Keratinocyte (primary cell): Measurements from ENCODE around the gene MAP1S. TPM values are rescaled to one million over a fixed set of nuclear protein-coding genes. Genes with fewer than 3 reads are reported as not detected.

Experiments
- DNase-seq: peaks from one replicate; pipeline ENCODE4 v3.0.0-alpha.2; 2011; ENCODE audit warnings: low read depth, missing footprints, low spot score
- FAIRE-seq: peaks from 2 replicates; lab custom pipeline; 2011; peaks lifted over from hg19 to GRCh38; lab: Jason Lieb, UNC
- H2AFZ ChIP-seq: 2 replicates; pipeline ENCODE4 v1.6.0; 2012; ENCODE audit warnings: low read length, control low read depth, inconsistent platforms; ENCODE audit not compliant: control insufficient read depth
- H3K27ac ChIP-seq: 2 replicates; pipeline ENCODE4 v1.5.1; 2011; ENCODE audit warnings: low read length; ENCODE audit not compliant: control insufficient read depth, insufficient read depth
- H3K27me3 ChIP-seq: 3 replicates; pipeline ENCODE4 v1.6.0; 2011; ENCODE audit warnings: low read length; ENCODE audit not compliant: control insufficient read depth, insufficient read depth; ENCODE audit errors: extremely low read depth
- H3K36me3 ChIP-seq, 2 experiments: 2 replicates in 1 of 2; 3 replicates in 1 of 2; pipeline ENCODE4 v1.5.1; 2011; ENCODE audit warnings: low read length in 2 of 2, mild to moderate bottlenecking in 1 of 2; ENCODE audit not compliant: control insufficient read depth in 2 of 2, insufficient read depth in 2 of 2; ENCODE audit errors: extremely low read depth in 1 of 2
- H3K4me1 ChIP-seq: 3 replicates; pipeline ENCODE4 v1.5.1; 2011; ENCODE audit warnings: low read length; ENCODE audit not compliant: control insufficient read depth, insufficient read depth; ENCODE audit errors: extremely low read depth
- H3K4me2 ChIP-seq: 3 replicates; pipeline ENCODE4 v1.6.0; 2011; ENCODE audit warnings: low read depth, low read length; ENCODE audit not compliant: control insufficient read depth, insufficient read depth; ENCODE audit errors: extremely low read depth
- H3K4me3 ChIP-seq, 3 experiments: fragments of 200-600 bp in 1 of 3; sonication (generic) in 1 of 3; 2 replicates in 2 of 3; 3 replicates in 1 of 3; pipeline ENCODE4 v1.5.1; 2011 to 2016; ENCODE audit warnings: low read length in 3 of 3, mild to moderate bottlenecking in 3 of 3, control low read depth in 2 of 3, inconsistent platforms in 1 of 3, low read depth in 1 of 3, mixed read lengths in 1 of 3, mixed run types in 1 of 3, moderate library complexity in 1 of 3; ENCODE audit not compliant: control insufficient read depth in 2 of 3, insufficient read depth in 2 of 3; ENCODE audit errors: extremely low read depth in 1 of 3
- H3K79me2 ChIP-seq: 2 replicates; pipeline ENCODE4 v1.6.0; 2012; ENCODE audit warnings: low read length; ENCODE audit not compliant: control insufficient read depth, insufficient read depth
- H3K9ac ChIP-seq: 3 replicates; pipeline ENCODE4 v1.6.0; 2011; ENCODE audit warnings: low read length; ENCODE audit not compliant: control insufficient read depth, insufficient read depth; ENCODE audit errors: extremely low read depth
- H3K9me1 ChIP-seq: 3 replicates; pipeline ENCODE4 v1.6.0; 2011; ENCODE audit warnings: low read length; ENCODE audit not compliant: control insufficient read depth, insufficient read depth; ENCODE audit errors: extremely low read depth
- H3K9me3 ChIP-seq: 2 replicates; pipeline ENCODE4 v1.5.1; 2012; ENCODE audit warnings: low read depth, low read length; ENCODE audit not compliant: control insufficient read depth
- H4K20me1 ChIP-seq: 3 replicates; pipeline ENCODE4 v1.6.0; 2011; ENCODE audit warnings: low read length; ENCODE audit not compliant: control insufficient read depth, insufficient read depth; ENCODE audit errors: extremely low read depth
- EZH2 ChIP-seq: IDR thresholded peaks from one replicate; pipeline ENCODE4 v1.6.1; 2012; ENCODE audit warnings: inconsistent platforms, mild to moderate bottlenecking, low read length, moderate library complexity
- dilution Hi-C: fragments of 300-500 bp; cut with MboI; formaldehyde crosslinking; loops from one replicate; pipeline ENCODE4 v1.7.0; 2020; ENCODE audit warnings: low sequenced_read_pairs; ENCODE audit not compliant: extremely low pct_ligation_motif_present
- polyA plus RNA-seq, 5 experiments: library from polyadenylated mRNA; depleted of rRNA in 3 of 5; stranded (reverse) in 3 of 5; stranded (forward) in 1 of 5; unstranded in 1 of 5; fragments of >200 nt; gene quantifications; 1 replicate in 1 of 5; 2 replicates in 3 of 5; 3 replicates in 1 of 5; pipeline versions ENCODE4 v1.2.1 to v1.2.3, GENCODE V29; 2011 to 2012; ENCODE audit warnings: missing spikeins in 2 of 5, low read depth in 1 of 5, low replicate concordance in 1 of 5
- TF ChIP-seq, protein P1 (sequence below), 3 experiments: IDR thresholded peaks in 1 of 3; conservative IDR thresholded peaks in 1 of 3; optimal IDR thresholded peaks in 1 of 3; 2 replicates in 2 of 3; 3 replicates in 1 of 3; pipeline versions ENCODE3 to v1.5.1; 2011; ENCODE audit warnings: low read length in 3 of 3, mild to moderate bottlenecking in 3 of 3, moderate library complexity in 2 of 3, control low read depth in 1 of 3, inconsistent platforms in 1 of 3; ENCODE audit not compliant: insufficient read depth in 2 of 3; ENCODE audit errors: extremely low read depth in 1 of 3

The MAP1S gene
- polyA plus RNA-seq, 1 donor (not counting 4 experiments of a cell fraction or from before 2014, with no cell fraction given), result 3.7 TPM

DNA sequence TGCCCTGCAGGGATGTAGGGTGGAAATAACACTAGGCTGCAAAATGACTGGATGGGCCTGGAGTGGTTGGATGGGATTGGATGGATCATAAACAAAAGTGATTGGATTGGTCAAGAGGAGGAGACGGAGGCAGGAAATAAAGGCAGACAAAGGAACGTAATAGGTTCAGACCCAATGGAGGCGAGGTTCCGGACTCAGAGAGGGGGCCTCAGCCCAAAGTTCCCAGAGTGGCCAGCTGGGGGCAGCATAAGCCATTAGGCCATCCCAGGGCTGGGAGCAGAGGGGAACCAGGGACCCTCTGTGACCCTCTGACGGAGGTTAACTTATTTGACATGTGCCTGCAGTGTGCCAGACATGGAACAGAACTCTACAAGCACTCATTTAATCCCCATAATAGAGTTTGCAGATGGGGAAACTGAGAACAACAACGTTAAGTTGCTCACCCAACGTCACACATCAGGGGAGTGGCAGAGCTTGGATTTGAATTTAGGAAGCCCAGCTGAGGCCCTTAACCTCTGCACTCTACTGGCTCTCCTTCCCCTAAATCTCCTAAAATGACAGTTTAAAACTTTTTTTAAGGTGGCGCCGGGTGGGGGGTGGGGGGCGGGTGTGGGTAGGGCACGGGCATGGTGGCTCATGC lies 15.3 kb upstream of the MAP1S start:
- H3K9me3 ChIP-seq, result no peaks in the 10 kb centered on the region
- H3K4me2 ChIP-seq, result no peak overlapping the region
- no peak overlapping the region for H3K4me3 ChIP-seq
- no peak overlapping the region for H3K27ac ChIP-seq
- H3K36me3 ChIP-seq, result no peaks in the 10 kb centered on the region
- FAIRE-seq (no peak), DNase-seq (no peak)
- H2AFZ ChIP-seq, result no peak overlapping the region
- dilution Hi-C loops, result no loop called here
- no peaks in the 10 kb centered on the region for H3K79me2 ChIP-seq
- H3K9me1 ChIP-seq, result no peaks in the 10 kb centered on the region
- no peak overlapping the region for H3K9ac ChIP-seq
- no peaks in the 10 kb centered on the region for H3K4me1 ChIP-seq
- no peak for TF ChIP-seq EZH2
- TF ChIP-seq, protein P1, sequence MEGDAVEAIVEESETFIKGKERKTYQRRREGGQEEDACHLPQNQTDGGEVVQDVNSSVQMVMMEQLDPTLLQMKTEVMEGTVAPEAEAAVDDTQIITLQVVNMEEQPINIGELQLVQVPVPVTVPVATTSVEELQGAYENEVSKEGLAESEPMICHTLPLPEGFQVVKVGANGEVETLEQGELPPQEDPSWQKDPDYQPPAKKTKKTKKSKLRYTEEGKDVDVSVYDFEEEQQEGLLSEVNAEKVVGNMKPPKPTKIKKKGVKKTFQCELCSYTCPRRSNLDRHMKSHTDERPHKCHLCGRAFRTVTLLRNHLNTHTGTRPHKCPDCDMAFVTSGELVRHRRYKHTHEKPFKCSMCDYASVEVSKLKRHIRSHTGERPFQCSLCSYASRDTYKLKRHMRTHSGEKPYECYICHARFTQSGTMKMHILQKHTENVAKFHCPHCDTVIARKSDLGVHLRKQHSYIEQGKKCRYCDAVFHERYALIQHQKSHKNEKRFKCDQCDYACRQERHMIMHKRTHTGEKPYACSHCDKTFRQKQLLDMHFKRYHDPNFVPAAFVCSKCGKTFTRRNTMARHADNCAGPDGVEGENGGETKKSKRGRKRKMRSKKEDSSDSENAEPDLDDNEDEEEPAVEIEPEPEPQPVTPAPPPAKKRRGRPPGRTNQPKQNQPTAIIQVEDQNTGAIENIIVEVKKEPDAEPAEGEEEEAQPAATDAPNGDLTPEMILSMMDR (optimal IDR thresholded peaks at IDR 0.05 in 1 of 3, IDR thresholded peaks at IDR 0.05 in 1 of 3, conservative IDR thresholded peaks at IDR 0.05 in 1 of 3; ENCODE audit: extremely low read depth in 1 of 3, insufficient read depth in 2 of 3, low read length in 3 of 3), result peak; percentile 69 to 90 (median 71)
- H3K27me3 ChIP-seq, result no peaks in the 10 kb centered on the region
- no peaks in the 10 kb centered on the region for H4K20me1 ChIP-seq

DNA sequence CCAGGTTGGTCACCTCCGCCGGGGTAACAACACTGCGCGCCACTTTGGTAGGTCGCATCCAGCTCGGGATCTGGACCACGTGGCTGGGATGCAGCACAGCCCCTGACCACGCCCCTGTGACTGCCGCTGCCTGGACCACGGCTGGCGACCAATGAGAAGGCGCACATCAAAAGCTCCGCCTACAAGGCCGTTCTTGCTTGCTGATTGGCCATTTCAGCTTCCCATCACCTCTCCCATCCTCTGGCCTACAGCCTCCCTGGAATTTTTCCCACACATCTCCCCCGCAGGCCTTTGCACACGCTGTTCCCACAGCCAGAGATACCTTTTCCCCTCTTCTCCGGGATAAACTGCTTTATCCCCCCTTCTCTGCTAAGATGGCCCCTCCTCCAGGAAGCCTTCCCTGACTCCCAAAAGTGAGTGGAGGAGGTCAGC lies 12.5 kb upstream of the MAP1S start:
- no peaks in the 10 kb centered on the region for H3K9me3 ChIP-seq
- TF ChIP-seq, protein P1 (optimal IDR thresholded peaks at IDR 0.05 in 1 of 3, IDR thresholded peaks at IDR 0.05 in 1 of 3, conservative IDR thresholded peaks at IDR 0.05 in 1 of 3; ENCODE audit: extremely low read depth in 1 of 3, insufficient read depth in 2 of 3, low read length in 3 of 3), result no peak
- no peak for TF ChIP-seq EZH2
- no peaks in the 10 kb centered on the region for H3K36me3 ChIP-seq
- H2AFZ ChIP-seq, result no peak overlapping the region
- H3K4me3 ChIP-seq, result no peak overlapping the region
- no peaks in the 10 kb centered on the region for H3K9me1 ChIP-seq
- no peaks in the 10 kb centered on the region for H3K79me2 ChIP-seq
- no peak overlapping the region for H3K9ac ChIP-seq
- FAIRE-seq (no peak), DNase-seq (no peak)
- dilution Hi-C loops, result no loop called here
- H3K27me3 ChIP-seq, result no peaks in the 10 kb centered on the region
- no peak overlapping the region for H3K4me2 ChIP-seq
- H3K4me1 ChIP-seq, result no peaks in the 10 kb centered on the region
- H3K27ac ChIP-seq, result no peak overlapping the region
- H4K20me1 ChIP-seq, result no peaks in the 10 kb centered on the region
